ENCODE measurements around the gene TMOD3. TPM values are rescaled to one million over a fixed set of nuclear protein-coding genes. Genes with fewer than 3 reads are reported as not detected.

Gene TMOD3
- total and polyA plus RNA-seq, 2 of the 8 experiments (the other 6 are each of a cell fraction or from before 2014, with no cell fraction given): 3.9 to 29.0 TPM

GRCh38 chr15:51802593-51802992, 26.9 kb upstream of the TMOD3 start (continued):
- TF ChIP-seq USF2 (IDR thresholded peaks at IDR 0.05; ENCODE audit: low read length) (no peak), SIN3A (conservative IDR thresholded peaks at IDR 0.05 in 1 of 2, IDR thresholded peaks at IDR 0.05 in 1 of 2; ENCODE audit: low read depth in 1 of 2, low read length in 2 of 2) (no peak), KDM1A (IDR thresholded peaks at IDR 0.05; ENCODE audit: borderline replicate concordance, low read length) (no peak), EGR1 (IDR thresholded peaks at IDR 0.05; ENCODE audit: borderline replicate concordance, low read depth, low read length) (no peak), YY1 (IDR thresholded peaks at IDR 0.05; ENCODE audit: low read depth, low read length) (no peak)
